GM19324 (cell line): ENCODE measurements around the gene MS4A4E.
"Not testable (repeated sequence)": the region's sequence is repeated elsewhere in the genome, so short reads cannot be mapped to it uniquely, and the experiment has no call there.

Experiments used
- ATAC-seq: cut with Tn5 transposase; IDR thresholded peaks from one replicate; pipeline ENCODE4 v1.9.1; 2021; ENCODE audit warnings: mild to moderate bottlenecking, moderate library complexity; ENCODE audit not compliant: unreplicated experiment, low FRiP score

Gene MS4A4E

DNA sequence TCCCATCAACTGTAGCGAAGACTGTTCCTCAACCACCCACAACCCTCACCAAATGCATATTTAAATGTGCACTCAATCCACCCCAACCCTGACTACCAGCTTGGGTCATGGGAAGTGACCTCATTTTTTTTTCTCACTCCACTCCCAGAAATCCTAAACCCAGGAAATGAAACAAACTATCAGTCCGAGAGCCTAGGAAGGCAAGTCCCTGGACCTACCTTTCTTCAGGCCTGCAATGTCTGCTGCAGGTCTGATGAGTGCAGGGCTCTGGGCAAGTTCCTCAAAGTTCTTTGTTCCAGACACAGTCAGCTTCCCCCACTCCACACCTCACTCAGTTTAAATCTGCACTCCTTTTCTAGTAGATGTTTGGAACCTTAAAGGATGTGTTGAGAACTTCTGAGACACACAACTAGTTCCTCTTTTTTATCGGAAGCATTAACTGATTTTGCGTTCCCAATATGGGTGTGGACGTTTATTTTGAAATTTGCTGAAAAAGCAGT, at the start of gene MS4A4E:
Gene MS4A4E, minus strand, starts transcription at position 398 of the 500 bp plus-strand sequence. CDS start 13,082 bp downstream, outside the sequence.
- no peak for ATAC-seq

- no peak for ATAC-seq
Observed at GRCh38 chr11:60292145-60292544, 49.2 kb upstream of the MS4A4E start.

- no peak for ATAC-seq
Observed at GRCh38 chr11:60288531-60288930, 45.6 kb upstream of the MS4A4E start.

- not testable (repeated sequence) for ATAC-seq
Observed at GRCh38 chr11:60285411-60286126, 42.6 kb upstream of the MS4A4E start.

- ATAC-seq: no peak
Observed at GRCh38 chr11:60282286-60282685, 39.3 kb upstream of the MS4A4E start.

DNA sequence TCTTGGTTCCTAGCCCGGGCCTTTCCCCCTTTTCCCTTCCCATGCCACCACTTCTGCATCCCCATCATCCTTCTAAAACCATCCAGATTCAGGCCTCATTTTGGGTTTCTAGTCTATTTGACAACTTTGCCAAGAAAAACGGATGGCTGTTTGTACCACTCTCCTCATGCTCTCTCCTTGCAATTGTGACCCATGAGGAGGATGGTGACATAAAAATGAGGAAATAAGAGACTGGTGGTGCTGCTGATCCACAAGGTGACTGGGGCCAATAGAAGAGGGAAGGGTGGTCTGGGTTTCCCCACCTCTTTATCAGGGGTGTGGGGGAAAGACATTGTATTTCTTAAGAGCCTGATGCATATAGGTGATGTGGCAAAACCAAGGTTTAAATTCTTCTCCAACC, 38.5 kb upstream of the MS4A4E start:
- ATAC-seq: no peak

DNA sequence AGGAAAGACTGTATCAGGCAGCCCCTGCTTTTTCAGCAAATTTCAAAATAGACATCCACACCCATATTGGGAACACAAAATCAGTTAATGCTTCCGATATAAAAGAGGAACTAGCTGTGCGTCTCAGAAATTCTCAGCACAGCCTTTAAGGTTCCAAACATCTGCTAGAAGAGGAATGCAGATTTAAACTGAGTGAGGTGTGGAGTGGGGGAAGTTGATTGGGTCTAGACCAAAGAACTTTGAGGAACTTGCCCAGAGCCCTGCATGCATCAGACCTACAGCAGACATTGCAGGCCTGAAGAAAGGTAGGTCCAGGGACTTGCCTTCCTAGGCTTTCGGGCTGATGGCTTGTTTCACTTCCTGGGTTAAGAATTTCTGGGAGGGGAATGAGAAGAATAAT, 37.5 kb upstream of the MS4A4E start, which contains the start of gene MS4A4A:
Gene MS4A4A, plus strand, starts transcription at position 255 of the 400 bp plus-strand sequence. Its CDS starts 10 bp downstream, at position 265.
- ATAC-seq: no peak

DNA sequence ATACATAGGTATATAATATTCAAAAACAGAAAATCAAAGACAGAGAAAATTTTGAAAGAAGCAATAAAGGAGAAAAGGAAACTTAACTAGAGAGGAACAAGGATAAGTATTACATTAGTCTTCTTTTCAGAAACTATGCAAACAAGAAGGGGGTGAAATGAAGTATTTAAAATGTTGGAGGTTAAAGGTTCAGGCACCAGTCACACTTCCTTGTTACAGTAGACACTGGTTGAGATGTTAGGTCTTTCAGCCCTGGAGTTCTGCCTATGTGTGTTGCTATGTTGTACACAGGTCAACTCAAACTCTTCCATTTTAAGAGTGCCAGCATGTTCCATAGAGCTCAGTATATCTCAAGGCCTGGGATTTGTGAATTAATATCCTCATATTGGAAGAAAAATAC, 31.5 kb upstream of the MS4A4E start:
- no peak for ATAC-seq

- ATAC-seq: no peak
Observed at GRCh38 chr11:60265373-60266214, 22.7 kb upstream of the MS4A4E start.

DNA sequence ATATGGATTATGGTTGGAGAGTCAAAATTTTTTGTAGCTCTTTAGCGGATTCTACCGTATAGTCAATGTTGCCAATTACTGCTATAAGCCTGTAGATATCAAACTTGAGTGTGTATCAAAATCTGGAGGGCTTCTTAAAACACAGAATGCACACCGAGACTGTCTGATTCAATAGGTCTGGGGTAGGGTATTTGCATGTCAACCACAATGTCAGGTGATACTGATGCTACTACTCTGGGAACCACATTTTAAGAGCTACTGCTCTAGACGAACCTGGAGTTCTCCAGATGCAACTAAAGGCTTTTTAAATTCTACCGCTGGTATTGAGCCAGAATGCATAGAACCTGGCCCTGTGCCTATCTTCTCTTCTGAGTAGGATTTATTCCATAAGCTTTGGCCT, 21.7 kb upstream of the MS4A4E start:
- no peak for ATAC-seq

DNA sequence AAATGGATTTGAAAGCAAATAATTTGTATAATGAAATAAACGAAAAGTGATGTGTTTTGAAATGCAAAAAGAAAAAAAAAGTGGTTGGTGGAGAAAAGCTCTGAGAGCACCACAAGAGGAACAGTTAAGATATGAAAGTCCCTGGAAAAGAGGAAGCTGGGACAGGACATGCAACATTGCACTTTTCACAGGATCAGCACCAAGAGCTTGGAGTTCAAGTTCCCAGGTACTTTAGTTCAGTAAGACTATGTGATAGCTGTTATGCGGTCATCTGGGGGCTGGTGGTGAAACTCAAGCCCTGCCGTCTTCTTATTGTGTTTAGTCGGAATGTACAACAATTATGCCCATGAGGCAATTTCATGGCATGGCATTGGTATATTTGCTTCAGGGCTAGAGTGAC, 20.5 kb upstream of the MS4A4E start:
- no peak for ATAC-seq

DNA sequence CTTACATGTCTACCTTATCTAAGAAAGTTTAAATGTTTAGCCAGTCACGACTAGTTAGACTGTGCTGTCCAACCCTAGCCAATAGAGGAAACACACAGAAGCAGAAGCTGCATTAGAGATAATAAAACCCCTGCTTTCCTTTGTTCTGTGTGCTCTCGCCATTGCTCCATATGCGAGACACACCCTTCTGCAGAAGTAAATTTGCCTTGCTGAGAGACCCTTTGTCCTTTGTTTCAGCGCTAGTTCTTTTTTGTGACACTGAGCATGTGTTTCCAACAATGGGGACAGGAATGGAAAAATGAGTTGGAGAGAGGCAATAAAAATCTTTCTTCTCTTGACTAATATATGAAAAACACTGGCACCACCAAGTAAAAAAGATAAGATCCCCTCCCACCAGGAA, 18.1 kb upstream of the MS4A4E start:
- no peak for ATAC-seq

DNA sequence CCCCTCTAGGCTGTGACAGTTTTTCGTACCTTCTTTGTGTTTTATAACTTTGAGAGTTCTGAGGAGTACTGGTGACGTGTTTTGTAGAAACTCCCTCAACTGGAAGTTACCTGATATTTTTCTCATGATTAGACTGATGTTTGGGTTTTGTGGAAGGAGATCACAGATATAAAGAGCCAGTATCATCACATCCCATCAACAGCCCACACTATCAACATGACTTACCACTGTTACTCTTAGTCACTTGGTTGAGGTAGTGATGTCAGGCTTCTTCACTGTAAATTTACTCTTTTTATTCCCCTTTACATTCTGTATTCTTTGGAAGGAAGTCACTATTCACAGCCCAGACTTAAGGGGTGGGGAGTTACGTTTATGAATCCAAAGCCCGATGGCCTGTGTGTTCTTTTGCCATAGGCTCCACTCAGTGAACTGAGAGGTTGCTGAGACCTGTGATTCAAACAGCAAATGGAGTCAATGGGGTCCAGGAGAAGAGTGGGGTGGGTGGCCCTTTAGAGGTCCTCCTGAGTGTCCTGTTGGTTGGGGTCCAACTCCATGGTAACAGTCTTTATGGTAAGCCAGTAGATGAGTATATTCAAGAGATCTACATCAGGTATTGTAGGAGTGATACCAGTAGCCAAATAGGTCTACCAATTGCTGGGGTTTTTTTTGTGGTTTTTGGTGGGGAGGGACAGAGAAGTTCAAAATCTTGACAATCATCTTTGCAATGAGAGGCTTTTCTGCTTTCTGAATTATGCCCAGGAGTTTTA, 15.2 kb upstream of the MS4A4E start:
- ATAC-seq: no peak

DNA sequence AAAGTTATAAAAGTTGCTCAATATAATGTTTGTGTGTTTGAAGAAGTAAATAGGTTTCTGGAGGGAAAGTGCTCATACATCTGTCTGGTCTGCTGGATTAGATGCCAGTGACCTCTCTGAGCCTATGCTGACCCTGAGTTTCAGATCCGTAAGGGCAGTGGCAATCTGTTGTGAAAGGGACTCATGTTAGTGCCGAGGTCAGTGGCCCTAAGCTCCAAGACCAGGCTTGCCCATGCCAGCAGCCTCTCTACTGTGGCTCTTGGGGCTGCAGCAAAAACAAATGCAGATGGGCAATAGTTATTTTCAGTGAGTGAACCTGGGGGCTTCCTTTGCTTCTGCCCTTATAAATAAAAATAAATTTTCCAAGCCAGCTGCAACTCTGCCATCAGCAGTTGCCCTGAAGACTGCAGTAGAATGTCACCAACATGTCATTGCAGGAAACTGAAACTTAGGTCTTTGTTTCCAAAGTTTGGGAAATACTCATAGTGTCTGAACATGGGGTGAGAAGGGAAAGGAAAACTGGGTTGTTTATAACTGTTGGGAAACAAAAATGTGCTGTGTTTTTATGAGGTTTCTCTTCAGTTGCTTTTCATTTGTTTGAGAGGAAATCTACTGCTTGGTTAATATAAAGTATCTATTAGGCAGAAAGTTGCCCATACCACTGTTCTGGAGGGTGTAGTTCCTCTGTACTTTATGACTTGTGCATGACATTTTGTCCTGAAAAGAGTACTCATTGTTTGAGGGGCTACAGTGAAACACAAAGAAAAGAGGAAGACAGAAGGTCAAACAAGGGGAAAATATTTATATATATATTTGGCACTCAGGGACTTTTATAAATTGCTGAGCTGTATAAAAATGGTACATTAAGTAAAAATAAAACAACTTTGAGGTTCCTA, 9.5 kb upstream of the MS4A4E start:
- no peak for ATAC-seq

GRCh38 chr11:60251485-60252212, 8.7 kb upstream of the MS4A4E start:
- no peak for ATAC-seq

GRCh38 chr11:60241786-60242185, 1.2 kb downstream of the MS4A4E start:
- no peak for ATAC-seq

DNA sequence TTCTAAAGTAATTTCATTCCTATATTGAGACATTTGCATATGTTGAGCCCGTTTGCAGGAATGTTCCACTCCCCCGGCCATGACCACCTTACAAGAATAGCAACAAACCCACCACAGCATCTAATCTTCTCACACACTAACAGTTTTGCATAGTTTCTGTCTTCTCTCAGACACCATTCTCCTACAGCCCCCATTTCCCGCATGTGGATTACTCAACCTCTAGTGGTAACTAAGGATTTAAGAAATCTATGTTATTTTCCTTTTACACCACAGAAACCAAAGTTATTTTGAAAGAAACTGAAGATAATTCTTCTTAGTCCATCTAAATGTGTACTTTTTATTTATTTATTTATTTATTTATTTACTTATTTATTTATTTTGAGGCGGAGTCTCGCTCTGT, 2.3 kb downstream of the MS4A4E start:
- no peak for ATAC-seq

DNA sequence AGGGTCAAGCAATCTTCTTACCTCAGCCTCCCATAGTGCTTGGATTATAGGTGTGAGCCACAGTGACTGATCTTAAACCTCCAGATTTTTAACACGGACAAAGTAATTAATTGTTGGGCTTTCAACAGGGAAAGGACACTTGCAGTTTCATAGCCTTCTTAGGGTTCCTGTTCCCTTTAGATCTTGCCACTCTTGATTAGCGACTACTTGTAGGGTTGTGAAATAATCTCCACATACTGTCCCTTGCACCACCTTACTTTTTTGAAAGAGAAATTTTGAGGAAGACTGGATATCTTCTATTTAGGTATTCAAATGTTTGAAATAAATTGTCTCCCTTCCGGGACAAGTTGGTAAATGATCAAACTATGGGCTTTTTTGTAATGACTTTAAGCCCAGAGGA, 7.6 kb downstream of the MS4A4E start:
- ATAC-seq: no peak

DNA sequence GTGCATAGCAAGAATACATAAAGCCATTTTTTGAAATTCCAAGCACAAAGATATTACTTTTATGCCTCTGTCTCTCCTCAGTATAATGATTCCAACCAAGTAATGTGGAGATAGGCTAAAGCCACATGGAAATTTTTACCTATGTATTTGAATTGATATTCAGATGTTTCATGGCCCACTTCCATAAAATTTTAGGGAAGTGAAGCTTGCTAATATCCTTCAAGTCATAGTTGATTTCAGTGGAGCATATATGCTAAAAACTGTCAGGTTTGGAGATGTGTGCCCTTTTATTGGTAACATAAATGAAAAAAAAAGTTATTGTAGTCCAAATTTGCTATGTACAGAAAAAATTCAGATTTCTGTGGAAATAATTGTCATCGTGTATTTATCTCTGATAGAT, 12.3 kb downstream of the MS4A4E start:
- ATAC-seq: no peak
